ENCODE data around the gene FGFBP1. TPM values are rescaled to one million over a fixed set of nuclear protein-coding genes. Genes with fewer than 3 reads are reported as not detected.

FGFBP1 gene
- total RNA-seq, 2 donors from 2014 or later = not detected

- Histone ChIP-seq H3K36me3 (no peaks in the 10 kb centered on the region), H3K27me3 (replicated peaks; ENCODE audit: insufficient read depth) (no peaks in the 10 kb centered on the region), H3K27ac (no peak overlapping the region), H3K4me3 (no peak overlapping the region), H3K9me3 (no peaks in the 10 kb centered on the region), H3K4me1 (ENCODE audit: control insufficient read depth in 1 of 2, low read depth in 2 of 2) (no peaks in the 10 kb centered on the region)
- ATAC-seq (ENCODE audit: insufficient number of reproducible peaks, low FRiP score, low read depth) (no peak), DNase-seq (ENCODE audit: low spot score) (no peak)
- no peak for TF ChIP-seq CTCF (IDR thresholded peaks at IDR 0.05)
These were observed 25.6 kb upstream of the FGFBP1 start for GRCh38 chr4:15964159-15964558.

- no peak for ATAC-seq (ENCODE audit: insufficient number of reproducible peaks, low FRiP score, low read depth)
- no peaks in the 10 kb centered on the region for H3K4me1 ChIP-seq (ENCODE audit: control insufficient read depth in 1 of 2, low read depth in 2 of 2)
- DNase-seq (ENCODE audit: low spot score) = no peak
- no peak for TF ChIP-seq CTCF (IDR thresholded peaks at IDR 0.05)
- no peaks in the 10 kb centered on the region for H3K9me3 ChIP-seq
- no peak overlapping the region for H3K4me3 ChIP-seq
- H3K27me3 ChIP-seq (replicated peaks; ENCODE audit: insufficient read depth) = no peaks in the 10 kb centered on the region
- H3K36me3 ChIP-seq = no peaks in the 10 kb centered on the region
- H3K27ac ChIP-seq = no peak overlapping the region
These were observed 25.0 kb upstream of the FGFBP1 start for GRCh38 chr4:15963576-15963975.

GRCh38 chr4:15963001-15963451 lies 24.5 kb upstream of the FGFBP1 start, which contains the start of gene FGFBP2:
Gene FGFBP2 (minus strand): TSS chr4:15963175. CDS start chr4:15963129, 46 bp downstream.
- H3K9me3 ChIP-seq = no peaks in the 10 kb centered on the region
- H3K27me3 ChIP-seq (replicated peaks; ENCODE audit: insufficient read depth) = no peaks in the 10 kb centered on the region
- no peak within 1 kb of the TSS for H3K27ac ChIP-seq
- DNase-seq (ENCODE audit: low spot score) (no peak), ATAC-seq (ENCODE audit: insufficient number of reproducible peaks, low FRiP score, low read depth) (no peak)
- TF ChIP-seq CTCF (IDR thresholded peaks at IDR 0.05) = peak; percentile 17
- H3K4me1 ChIP-seq (ENCODE audit: control insufficient read depth in 1 of 2, low read depth in 2 of 2) = no peaks in the 10 kb centered on the region
- H3K4me3 ChIP-seq = no peak within 1 kb of the TSS
- H3K36me3 ChIP-seq = no peaks in the 10 kb centered on the region

GRCh38 chr4:15961781-15962510 lies 23.4 kb upstream of the FGFBP1 start:
- no peaks in the 10 kb centered on the region for H3K9me3 ChIP-seq
- H3K27ac ChIP-seq = no peak overlapping the region
- no peak for TF ChIP-seq CTCF (IDR thresholded peaks at IDR 0.05)
- no peaks in the 10 kb centered on the region for H3K4me1 ChIP-seq (ENCODE audit: control insufficient read depth in 1 of 2, low read depth in 2 of 2)
- ATAC-seq (ENCODE audit: insufficient number of reproducible peaks, low FRiP score, low read depth) (no peak), DNase-seq (ENCODE audit: low spot score) (no peak)
- no peak overlapping the region for H3K4me3 ChIP-seq
- no peaks in the 10 kb centered on the region for H3K36me3 ChIP-seq
- H3K27me3 ChIP-seq (replicated peaks; ENCODE audit: insufficient read depth) = no peaks in the 10 kb centered on the region

- TF ChIP-seq CTCF (IDR thresholded peaks at IDR 0.05) = no peak
- no peaks in the 10 kb centered on the region for H3K4me1 ChIP-seq (ENCODE audit: control insufficient read depth in 1 of 2, low read depth in 2 of 2)
- no peak for DNase-seq (ENCODE audit: low spot score)
- H3K36me3 ChIP-seq = no peaks in the 10 kb centered on the region
- H3K9me3 ChIP-seq = no peaks in the 10 kb centered on the region
- H3K4me3 ChIP-seq = no peak overlapping the region
- no peak overlapping the region for H3K27ac ChIP-seq
- no peak for ATAC-seq (ENCODE audit: insufficient number of reproducible peaks, low FRiP score, low read depth)
- no peaks in the 10 kb centered on the region for H3K27me3 ChIP-seq (replicated peaks; ENCODE audit: insufficient read depth)
These were observed 20.0 kb upstream of the FGFBP1 start for GRCh38 chr4:15958562-15958961.

Measured in thoracic aorta (tissue), 2 donors.